ENCODE results near the gene IP6K3.

The IP6K3 gene, protein sequence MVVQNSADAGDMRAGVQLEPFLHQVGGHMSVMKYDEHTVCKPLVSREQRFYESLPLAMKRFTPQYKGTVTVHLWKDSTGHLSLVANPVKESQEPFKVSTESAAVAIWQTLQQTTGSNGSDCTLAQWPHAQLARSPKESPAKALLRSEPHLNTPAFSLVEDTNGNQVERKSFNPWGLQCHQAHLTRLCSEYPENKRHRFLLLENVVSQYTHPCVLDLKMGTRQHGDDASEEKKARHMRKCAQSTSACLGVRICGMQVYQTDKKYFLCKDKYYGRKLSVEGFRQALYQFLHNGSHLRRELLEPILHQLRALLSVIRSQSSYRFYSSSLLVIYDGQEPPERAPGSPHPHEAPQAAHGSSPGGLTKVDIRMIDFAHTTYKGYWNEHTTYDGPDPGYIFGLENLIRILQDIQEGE

DNA sequence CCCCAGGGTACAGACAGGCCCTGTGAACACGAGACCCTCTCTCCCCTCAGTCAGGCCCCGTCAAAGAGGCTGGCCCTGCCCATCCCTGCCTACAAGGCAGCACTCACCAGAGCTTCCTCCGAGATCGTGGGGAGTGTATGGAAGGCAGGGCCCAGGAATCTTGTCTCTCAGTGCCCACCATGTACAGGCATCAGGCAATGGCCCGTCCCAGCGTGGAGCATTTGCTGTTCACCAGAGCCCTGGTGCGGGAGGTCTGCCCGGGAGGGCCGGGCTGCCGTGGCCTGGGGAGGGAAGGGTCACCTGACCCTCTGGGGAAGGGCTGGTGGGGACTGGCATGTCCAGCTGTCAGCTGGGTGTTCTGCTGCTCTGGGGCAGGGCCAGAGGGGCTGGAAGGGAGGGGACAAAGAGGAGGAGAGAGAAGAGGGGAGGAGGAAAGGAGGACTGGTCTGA is at the start of gene IP6K3:
TSS of gene IP6K3 (minus strand) at position 255 of the 450 bp plus-strand sequence. CDS start 11,429 bp downstream, outside the sequence.
- DNase-seq = no peak

DNA sequence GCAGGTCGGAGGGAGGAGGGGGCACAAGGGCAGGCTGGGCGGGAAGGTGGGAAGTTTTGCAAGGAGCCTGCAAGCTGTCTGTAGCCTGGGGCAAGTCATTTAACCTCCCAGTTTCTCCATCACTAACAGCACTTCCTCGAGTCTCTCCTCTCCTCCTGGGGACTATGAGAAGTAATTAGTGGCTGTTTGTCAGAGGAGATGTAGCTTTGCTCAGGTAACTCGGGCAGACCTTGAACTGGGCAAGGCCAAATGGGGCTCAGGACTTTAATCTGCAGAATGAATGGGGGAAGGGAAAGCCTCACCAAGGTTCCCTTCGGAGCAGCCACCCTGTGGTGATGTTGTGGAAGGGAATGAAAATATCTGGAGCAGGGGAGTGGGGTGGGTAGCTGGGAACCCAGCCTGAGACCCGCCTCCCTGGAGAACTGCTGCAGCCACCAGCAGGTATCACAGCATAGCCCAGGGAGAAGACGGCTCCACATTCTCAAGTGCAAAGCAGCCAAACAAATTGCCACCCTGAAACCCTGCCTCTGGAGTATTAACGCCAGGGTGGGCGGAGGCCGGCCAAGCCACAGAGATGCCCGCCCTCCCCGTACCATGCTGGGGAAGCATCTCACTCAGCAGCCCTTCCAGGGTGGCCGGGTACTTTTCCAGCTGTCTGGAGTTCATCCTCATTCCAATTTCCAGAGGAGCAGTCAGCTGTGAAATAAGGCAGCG is 48.4 kb upstream of the IP6K3 start:
- no peak for DNase-seq

DNA sequence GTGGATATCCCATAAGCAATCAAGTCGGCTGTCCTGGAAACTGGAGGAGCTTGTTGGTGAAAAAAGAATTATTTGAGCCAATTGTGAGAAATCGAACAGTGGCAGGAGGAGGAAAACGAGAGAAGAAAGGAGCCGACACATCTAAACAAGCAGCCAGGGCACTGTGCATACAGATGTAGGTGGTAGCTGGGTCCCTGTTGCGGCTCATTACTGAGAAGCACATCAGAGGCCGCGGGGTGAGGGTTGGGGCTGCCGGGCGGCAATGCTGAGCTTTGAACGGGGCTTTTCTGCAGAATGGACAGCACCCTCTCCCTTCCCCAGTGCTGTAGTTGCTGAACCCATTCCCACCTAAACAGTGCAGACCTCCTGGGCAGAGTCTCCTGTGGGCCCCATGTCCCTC is 46.3 kb upstream of the IP6K3 start:
- no peak for DNase-seq

DNA sequence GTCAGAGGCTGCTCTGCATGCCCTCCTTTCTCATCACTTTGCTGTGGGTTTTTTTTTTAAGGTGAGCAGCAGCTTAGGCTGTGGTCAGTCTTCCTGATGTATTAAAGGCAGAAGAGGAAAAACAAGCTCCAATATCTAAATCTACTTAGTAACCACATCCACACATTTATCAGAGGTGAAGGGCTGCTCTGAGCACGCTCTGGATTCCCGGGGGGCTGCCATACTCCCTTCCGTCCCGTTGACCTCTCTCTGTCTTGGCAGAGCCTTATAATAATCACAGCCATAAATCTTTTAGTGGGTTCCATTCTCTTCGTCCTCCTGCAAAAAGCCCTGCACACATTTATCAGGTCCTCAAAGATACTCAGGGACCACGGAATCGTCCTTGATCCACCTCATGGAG is 44.9 kb upstream of the IP6K3 start:
- no peak for DNase-seq

DNA sequence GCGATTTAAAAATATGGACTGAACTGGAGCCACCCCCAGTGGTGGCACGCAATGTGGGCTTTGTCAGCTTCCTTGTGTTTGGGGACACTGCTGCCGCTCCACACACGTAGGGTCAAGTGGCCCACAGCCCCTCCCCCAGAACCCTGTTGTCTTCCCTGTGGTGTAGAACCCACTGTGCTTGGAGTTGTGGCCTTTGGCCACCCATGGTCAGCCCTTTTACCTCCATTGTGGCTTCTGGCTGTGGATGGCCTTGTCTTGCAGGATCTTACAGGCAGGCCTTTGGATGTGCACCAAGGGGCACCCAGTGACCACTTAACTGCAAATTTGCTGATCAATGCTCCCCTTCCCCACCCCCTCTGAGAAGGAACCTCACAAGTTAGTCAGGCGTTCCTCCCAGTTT is 44.2 kb upstream of the IP6K3 start:
- no peak for DNase-seq

DNA sequence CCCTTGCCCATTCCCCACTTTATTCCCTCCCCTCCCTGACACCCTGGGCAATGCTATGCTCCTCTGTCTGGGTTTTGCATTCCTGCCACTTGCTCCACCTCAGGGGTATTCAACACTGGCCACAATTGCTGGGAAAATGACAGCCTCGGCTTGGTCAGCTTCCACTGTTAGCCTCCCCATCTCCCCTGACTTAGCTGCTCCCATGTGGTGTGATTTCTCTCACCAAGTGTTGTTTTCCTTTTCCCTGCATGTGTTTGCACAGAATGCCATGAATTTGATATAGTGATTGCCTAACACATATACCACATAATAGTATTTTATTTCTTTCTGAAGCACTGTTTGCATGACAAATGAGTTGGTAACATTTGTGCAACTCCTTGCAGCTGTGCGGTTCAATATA is 43.7 kb upstream of the IP6K3 start:
- no peak for DNase-seq

DNA sequence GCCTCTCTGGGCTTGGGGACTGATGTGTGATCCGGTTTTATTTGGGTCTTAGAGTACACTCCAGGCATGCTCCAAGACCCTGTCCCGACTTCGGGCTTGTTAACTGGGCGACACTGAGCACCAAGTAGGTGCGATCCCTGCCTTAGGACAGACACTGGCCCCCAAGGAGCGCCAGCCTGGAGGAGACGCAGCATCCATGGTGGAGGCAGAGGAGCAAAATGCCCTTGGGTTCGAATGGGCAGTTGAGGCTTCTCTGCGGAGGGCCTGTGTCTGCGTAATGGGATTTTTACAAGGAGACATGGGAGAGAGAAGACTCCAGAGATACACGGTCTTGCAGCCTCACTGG is 42.8 kb upstream of the IP6K3 start:
- DNase-seq = no peak

DNA sequence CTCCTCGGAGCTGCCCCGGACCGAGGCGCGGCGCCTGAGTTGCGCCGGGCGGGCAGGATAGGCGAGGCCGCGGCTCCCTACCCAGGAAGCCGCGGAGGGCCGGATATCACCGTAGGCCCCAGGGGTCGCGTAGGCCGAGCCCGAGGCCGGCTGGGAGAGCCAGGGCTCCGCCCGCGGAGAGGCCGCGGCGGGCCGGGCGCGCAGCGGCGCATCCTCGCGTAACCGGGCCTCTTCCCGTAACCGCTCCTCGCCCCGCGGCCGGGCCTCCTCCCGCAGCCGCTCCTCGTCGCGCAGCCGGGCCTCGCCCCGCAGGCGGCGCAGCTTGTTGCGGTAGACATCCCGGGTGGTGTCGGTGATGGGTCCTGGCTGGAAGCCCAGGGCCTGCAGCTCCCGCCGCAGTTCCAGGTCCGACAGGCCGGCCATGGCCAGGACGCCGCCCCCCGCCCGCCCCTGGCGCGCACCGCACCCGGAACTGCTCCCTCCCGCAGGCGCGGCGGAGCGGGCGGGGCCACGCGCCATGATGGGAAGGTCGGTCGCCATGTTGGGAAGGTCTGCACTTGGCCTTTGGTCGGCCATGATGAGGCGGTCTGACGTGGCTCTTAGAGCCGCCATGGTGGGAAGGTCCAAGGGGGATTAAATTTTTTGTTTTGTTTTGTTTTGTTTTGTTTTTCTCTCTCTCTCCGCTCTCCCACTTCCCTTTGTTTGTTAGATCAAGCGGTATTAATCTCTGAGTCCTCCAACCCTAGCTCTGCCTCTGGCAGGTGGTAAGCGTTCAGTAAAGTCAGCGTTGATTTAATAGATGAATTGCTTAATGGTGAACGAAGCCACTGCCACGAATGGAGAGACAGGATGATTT is 42.2 kb upstream of the IP6K3 start, which contains the start of gene LEMD2:
TSS of gene LEMD2 (minus strand) at position 437 of the 856 bp plus-strand sequence. CDS start at position 423, 14 bp downstream.
- DNase-seq = peak; percentile 85

DNA sequence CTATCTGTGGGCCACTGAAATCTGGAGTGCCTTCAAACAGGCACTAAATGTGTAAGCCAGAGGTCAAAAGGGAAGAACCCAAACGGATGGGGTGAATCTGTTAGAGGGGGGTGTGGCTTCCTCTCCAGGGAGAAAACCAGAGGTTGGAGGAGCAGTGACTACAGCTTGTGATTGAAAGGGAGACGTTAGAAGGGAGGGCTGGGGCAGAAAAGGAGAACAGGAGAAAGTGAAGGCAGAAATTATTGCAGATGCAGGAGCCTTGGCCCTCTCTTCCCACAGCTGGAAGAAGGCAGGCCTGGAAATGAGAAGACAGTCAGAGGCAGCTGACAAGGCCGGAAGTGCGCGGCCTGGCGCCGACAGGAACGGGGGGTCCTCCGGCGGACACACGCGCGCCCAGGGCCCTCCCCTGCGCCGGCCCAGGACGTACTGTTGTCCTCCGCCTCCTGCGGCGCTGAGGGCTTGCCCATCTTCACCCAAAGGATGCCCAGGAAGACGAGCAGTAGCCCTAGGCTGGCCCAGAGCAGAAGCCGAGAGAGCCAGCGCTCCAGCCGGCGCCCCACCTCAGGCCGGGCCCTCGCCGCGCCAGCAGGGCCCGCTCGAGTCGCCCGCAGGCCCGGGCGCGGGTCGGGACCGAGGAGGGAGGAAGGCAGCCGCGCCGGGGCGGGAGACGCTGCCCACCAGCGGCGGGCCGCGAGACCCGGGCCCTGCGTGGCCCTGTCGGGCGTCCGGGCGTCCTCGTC is 41.4 kb upstream of the IP6K3 start:
- peak; percentile 21 for DNase-seq

DNA sequence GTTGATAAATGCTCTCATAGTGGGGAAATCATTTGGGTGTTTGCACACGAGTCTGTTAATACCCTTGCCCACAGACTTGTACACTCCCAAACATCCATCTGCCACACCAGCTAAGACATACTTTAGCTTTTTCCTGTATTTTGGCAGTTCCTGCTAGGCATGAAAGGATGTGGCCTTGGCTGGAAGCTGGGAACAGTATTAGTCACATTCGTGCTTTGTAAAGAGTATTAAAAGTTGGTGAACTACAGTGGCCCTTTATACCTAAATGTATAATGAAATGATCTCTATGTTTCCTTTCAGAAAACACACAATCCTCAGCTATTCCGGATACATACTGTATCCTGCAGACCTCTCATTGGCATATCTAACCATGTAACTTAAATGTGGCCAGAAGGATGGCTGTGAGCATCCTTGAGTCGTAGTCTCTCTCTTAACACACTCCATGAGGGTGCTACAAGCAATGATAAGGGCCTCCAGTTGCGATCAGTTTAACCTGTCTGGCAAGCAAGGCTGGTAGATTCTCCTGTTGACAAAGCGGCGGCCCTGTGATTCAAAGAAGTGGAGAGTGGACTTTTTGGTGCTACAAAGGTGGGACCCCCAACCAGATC is 40.7 kb upstream of the IP6K3 start:
- DNase-seq = no peak

DNA sequence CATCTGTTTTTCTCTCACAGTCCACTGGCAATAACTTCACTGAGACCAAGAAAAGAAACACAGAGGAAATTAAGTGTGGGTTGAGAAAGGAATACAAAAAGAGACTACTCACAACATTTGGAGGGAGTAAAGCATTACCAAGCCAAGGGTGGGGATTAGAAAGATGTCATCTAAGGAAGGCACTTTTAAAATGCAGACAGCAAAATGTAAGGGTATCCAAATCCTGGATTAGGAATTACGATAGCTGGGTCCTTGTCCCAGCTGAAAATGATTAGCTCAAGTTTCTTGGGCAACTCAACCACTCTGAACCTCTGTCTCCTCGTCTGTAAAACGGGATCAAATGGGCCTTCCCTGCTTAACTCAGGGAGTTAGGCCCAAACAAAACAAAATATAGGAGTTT is 40.0 kb upstream of the IP6K3 start:
- DNase-seq = no peak

DNA sequence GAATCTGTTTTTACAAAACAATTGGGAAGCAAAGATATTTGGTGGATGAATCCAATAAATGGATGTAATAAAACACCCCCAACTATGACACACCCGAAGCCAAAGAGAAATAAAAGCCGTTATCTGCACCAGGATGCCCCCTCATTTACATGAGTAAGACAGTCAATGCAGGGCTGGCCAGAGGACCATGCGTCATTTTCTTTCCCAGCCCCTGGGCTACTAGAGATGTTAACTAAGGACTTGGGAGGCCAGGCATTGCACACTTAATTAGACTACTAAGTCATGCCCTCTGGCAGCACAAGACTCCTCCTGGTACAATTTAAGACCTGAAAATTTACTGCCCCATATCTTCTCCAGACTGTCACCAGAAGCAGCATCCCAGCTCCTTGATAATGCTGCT is 39.1 kb upstream of the IP6K3 start:
- DNase-seq = no peak

DNA sequence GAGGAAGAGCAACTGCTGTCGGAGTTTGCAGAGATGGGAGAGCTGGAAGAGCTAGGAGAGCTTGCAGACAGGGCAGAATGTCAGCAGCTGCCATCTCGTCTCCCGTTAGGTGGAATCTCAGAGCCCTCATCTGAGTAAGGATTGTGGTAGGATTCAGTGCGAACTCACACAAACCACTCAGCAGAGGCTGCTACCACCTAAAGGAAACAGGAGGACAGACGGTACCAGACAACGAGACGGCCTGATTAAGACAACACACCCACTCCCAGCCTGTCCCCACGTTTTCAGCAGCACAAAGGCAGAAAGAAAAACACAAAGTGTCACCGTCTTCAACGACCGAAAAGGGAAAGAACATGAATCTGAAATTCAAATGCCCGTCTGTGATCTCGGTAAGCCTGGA is 38.1 kb upstream of the IP6K3 start:
- DNase-seq = no peak

DNA sequence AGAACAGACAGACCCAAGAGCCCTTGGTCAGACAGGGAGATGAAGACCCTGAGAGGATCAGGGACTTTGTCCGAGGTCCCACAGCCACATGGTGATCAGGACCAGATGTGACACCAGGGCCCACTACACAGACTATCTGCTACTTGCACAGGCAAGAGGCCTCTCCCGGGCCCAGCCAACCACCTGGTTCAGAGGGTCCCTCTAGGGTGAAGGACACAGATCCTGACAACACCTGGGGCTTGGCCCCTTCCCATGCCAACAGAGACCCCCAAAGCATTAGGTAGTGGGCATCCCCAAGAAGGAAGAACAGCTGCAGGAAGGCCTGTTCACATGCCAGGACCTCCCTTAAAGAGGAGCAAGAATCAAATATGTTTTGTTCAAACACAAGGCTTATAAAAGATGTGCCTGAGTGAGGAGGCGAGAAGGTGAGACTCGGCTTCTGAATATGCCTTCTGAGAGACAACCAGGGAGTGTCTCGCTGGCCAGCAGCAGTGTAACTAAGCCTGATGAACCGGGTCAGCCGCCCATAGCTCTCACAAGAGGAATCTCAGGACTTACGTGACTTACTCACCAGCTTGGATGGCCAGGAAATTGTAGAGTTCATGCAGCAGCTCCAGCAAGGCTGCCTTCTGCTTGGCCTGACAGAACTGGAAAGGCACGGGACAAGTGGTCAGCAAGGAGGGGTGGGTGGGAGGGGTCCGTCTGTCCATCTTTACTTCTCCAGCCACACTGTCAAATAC is 37.2 kb upstream of the IP6K3 start:
- no peak for DNase-seq

DNA sequence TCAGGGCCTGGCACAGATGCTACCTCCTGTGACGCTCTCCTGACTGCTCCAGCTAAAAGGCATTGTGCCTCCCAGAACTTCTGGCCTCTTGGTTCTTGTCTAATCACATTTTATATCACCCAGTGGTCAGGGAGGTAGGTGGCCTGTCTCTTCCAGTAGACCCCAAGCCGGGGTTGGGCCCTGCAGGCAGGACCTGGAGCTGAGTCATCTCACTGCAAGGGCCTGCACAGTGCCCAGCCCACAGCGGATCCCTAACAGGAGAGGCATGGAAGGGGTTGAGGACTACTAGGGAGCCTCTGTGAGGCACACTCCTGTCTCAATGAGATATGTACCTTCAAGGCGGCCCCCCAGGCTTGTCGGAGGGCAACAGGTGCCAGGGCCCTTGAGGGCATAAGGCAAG is 35.9 kb upstream of the IP6K3 start:
- DNase-seq = no peak

DNA sequence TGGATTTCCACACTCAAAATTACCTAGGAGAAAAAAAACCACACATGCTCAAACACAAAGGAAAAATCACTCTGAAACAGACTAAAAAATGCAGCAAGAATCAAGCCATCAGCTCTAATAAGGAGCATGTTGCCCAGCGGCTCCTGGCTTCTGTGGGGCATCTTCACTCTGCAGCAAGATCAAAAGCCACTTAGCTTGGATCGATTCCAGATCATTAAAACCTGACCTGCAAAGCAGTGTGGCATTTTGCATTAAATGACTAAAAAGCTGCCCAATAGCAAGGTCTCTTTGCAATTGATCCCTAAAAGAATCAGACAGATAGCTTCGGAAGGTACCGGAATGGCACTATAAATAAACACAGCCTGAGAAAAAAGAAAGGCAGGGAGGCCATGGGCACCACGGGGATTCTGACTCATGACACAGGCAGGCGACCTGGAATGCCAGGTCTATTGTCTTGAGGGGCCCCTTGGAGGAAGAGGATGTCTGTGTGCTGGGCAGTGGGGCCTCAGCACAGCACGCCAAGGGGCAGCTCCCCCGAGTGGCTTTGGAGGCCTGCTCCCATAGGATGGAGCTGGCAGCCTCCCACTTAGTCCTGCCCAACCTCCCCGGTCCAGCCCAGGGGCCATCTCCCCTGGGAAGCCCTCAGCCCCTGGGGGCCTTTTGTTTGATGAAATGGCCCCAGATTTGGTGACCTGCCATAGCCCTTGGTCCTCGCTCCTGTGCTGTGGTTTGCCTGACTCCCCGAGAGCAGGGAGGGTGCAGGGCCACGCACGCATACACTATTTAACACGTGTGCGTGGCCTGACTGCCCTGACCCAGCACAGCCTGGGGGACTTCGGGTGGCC is 34.6 kb upstream of the IP6K3 start:
- DNase-seq = no peak

DNA sequence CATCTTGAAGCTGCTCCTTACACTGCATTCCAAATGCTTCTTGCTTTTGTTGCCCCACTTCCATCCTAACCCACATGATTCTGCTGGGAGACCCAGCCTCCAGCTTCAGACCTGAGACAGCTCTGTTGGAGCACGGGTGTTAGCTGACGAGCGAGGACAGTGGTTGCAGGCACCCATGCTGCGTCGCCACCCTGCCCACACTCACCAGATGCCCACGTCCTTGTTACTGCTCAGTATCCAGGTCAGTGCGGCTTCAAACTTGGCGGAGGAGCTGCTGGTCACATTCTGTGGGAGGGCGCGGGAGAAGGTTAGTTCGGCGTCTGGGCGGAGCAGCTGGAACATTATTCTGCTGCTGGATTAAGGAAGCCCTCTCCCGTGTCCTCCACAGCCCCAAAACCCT is 33.2 kb upstream of the IP6K3 start:
- DNase-seq = no peak

DNA sequence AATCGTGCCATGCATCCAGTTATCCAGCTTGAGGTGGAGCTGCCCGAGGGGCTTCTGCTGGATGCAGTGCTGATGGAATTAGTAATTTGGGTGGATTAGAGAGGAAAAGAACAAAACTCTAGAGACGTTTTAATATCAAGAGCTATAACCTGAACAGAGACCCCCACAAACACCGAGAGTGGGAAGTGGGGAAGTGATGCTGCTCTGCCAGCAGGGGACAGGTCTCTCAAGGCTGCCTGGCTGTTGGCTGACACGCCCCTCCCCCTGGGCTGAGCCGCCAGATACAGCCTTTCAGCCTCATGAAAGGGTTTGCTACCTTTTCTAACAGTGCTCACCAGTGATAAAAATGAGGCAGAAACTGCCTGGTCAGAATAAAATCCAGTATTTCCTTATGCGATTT is 32.6 kb upstream of the IP6K3 start:
- no peak for DNase-seq

DNA sequence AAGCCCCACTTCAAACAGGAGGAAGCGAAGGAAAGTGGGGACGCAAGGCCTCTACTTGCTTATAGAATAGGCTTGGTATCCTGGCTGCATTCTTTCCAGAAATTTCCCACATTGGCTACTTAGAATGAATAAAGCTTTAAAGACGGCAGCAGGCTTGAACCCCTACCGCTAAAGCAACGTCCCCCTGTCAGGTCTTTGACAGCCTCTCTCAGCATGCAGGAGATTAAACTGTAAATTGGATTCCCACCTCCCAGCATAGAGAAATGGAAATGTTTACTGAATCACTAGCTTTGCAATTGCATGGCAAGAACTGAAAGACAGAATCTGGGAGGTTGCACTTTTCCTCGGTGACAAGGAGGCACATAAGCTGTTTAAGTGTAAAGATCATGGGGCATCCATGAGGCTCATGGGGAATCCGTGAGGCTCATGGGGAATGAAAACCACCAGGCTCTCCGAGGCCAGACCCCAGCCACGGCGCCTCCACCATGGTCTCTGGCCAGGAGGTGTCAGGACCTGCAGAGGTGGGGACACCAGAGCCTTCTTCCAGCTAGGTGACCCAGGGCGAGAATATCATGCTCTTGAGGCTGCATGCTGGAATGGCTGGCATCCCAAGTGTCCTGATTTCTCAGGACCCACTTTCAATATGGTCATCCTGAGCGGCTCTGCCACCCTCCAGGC is 31.9 kb upstream of the IP6K3 start:
- DNase-seq = no peak
